Cardiac muscle cell (in vitro differentiated cells and primary cell): Measurements from ENCODE around the gene ALB. TPM values are rescaled to one million over a fixed set of nuclear protein-coding genes. Genes with fewer than 3 reads are reported as not detected.

Experiments used
- DNase-seq, 2 donors: peaks; one replicate each; pipeline versions ENCODE4 v3.0.0 to v3.0.0-alpha.2; 2010 to 2017; ENCODE audit warnings: low read depth in 1 of 2, low spot score in 1 of 2
- H3K27ac ChIP-seq: fragments of 200-600 bp; sonication (generic); 2 replicates; pipeline ENCODE4 v1.5.1; 2016
- H3K27me3 ChIP-seq: fragments of 200-600 bp; sonication (generic); 2 replicates; pipeline ENCODE4 v1.6.0; 2016; ENCODE audit warnings: control low read depth
- H3K36me3 ChIP-seq: fragments of 200-600 bp; sonication (generic); 2 replicates; pipeline ENCODE4 v1.5.1; 2016; ENCODE audit warnings: control low read depth
- H3K4me1 ChIP-seq: fragments of 200-600 bp; sonication (generic); 2 replicates; pipeline ENCODE4 v1.8.1; 2017; ENCODE audit warnings: low read depth, mild to moderate bottlenecking, mixed run types
- H3K4me3 ChIP-seq: fragments of 200-600 bp; sonication (generic); 2 replicates; pipeline ENCODE4 v1.5.1; 2016; ENCODE audit warnings: mild to moderate bottlenecking
- H3K9me3 ChIP-seq: fragments of 200-600 bp; sonication (generic); 2 replicates; pipeline ENCODE4 v1.5.1; 2017; ENCODE audit warnings: low read depth, mild to moderate bottlenecking, control low read depth
- CTCF ChIP-seq: IDR thresholded peaks from 2 replicates; pipeline ENCODE4 v1.5.1; 2012; ENCODE audit warnings: low read depth, mild to moderate bottlenecking, low read length
- polyA plus RNA-seq: library from polyadenylated mRNA; unstranded; fragments of >200 nt; fragmentation: Nextera tagmentation; extraction: Ambion mirVana; gene quantifications from 2 replicates; pipeline ENCODE4 v1.2.1, GENCODE V29; 2016
- total RNA-seq: library from RNA; depleted of rRNA; stranded (reverse); fragments of >200 nt; gene quantifications from 2 replicates; pipeline ENCODE4 v1.2.3, GENCODE V29; 2016

Gene ALB
- total and polyA plus RNA-seq, 2 experiments from 2014 or later: 1.5 to 5.4 TPM

DNA sequence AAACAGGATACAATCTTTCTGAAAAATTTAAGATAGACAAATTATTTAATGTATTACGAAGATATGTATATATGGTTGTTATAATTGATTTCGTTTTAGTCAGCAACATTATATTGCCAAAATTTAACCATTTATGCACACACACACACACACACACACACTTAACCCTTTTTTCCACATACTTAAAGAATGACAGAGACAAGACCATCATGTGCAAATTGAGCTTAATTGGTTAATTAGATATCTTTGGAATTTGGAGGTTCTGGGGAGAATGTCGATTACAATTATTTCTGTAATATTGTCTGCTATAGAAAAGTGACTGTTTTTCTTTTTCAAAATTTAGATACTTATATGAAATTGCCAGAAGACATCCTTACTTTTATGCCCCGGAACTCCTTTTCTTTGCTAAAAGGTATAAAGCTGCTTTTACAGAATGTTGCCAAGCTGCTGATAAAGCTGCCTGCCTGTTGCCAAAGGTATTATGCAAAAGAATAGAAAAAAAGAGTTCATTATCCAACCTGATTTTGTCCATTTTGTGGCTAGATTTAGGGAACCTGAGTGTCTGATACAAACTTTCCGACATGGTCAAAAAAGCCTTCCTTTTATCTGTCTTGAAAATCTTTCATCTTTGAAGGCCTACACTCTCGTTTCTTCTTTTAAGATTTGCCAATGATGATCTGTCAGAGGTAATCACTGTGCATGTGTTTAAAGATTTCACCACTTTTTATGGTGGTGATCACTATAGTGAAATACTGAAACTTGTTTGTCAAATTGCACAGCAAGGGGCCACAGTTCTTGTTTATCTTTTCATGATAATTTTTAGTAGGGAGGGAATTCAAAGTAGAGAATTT lies 5.2 kb downstream of the ALB start:
- no peaks in the 10 kb centered on the region for H3K9me3 ChIP-seq
- no peaks in the 10 kb centered on the region for H3K27me3 ChIP-seq
- H3K4me3 ChIP-seq: no peak overlapping the region
- H3K4me1 ChIP-seq: no peaks in the 10 kb centered on the region
- H3K36me3 ChIP-seq: no peaks in the 10 kb centered on the region
- H3K27ac ChIP-seq: no peak overlapping the region
- DNase-seq: no peak
- no peak for TF ChIP-seq CTCF

DNA sequence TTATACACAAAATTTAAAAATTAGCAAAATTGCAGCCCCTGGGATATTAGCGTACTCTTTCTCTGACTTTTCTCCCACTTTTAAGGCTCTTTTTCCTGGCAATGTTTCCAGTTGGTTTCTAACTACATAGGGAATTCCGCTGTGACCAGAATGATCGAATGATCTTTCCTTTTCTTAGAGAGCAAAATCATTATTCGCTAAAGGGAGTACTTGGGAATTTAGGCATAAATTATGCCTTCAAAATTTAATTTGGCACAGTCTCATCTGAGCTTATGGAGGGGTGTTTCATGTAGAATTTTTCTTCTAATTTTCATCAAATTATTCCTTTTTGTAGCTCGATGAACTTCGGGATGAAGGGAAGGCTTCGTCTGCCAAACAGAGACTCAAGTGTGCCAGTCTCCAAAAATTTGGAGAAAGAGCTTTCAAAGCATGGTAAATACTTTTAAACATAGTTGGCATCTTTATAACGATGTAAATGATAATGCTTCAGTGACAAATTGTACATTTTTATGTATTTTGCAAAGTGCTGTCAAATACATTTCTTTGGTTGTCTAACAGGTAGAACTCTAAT lies 6.0 kb downstream of the ALB start:
- TF ChIP-seq CTCF: no peak
- Histone ChIP-seq H3K27ac (no peak overlapping the region), H3K27me3 (no peaks in the 10 kb centered on the region), H3K36me3 (no peaks in the 10 kb centered on the region), H3K4me3 (no peak overlapping the region), H3K4me1 (no peaks in the 10 kb centered on the region), H3K9me3 (no peaks in the 10 kb centered on the region)
- no peak for DNase-seq

GRCh38 chr4:73410916-73411730 lies 7.0 kb downstream of the ALB start:
- H3K27ac ChIP-seq: no peak overlapping the region
- H3K9me3 ChIP-seq: no peaks in the 10 kb centered on the region
- DNase-seq: no peak
- no peaks in the 10 kb centered on the region for H3K36me3 ChIP-seq
- no peaks in the 10 kb centered on the region for H3K27me3 ChIP-seq
- H3K4me3 ChIP-seq: no peak overlapping the region
- H3K4me1 ChIP-seq: no peaks in the 10 kb centered on the region
- TF ChIP-seq CTCF: no peak

DNA sequence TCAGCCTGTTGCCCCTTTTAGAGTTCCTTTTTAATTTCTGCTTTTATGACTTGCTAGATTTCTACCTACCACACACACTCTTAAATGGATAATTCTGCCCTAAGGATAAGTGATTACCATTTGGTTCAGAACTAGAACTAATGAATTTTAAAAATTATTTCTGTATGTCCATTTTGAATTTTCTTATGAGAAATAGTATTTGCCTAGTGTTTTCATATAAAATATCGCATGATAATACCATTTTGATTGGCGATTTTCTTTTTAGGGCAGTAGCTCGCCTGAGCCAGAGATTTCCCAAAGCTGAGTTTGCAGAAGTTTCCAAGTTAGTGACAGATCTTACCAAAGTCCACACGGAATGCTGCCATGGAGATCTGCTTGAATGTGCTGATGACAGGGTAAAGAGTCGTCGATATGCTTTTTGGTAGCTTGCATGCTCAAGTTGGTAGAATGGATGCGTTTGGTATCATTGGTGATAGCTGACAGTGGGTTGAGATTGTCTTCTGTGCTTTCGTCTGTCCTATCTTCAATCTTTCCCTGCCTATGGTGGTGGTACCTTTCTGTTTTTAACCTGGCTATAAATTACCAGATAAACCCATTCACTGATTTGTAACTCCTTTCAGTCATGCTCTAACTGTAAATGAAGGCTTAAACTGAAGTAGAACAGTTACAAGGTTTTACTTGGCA lies 7.8 kb downstream of the ALB start:
- Histone ChIP-seq H3K27me3 (no peaks in the 10 kb centered on the region), H3K4me3 (no peak overlapping the region), H3K27ac (no peak overlapping the region), H3K4me1 (no peaks in the 10 kb centered on the region), H3K36me3 (no peaks in the 10 kb centered on the region), H3K9me3 (no peaks in the 10 kb centered on the region)
- no peak for DNase-seq
- no peak for TF ChIP-seq CTCF

DNA sequence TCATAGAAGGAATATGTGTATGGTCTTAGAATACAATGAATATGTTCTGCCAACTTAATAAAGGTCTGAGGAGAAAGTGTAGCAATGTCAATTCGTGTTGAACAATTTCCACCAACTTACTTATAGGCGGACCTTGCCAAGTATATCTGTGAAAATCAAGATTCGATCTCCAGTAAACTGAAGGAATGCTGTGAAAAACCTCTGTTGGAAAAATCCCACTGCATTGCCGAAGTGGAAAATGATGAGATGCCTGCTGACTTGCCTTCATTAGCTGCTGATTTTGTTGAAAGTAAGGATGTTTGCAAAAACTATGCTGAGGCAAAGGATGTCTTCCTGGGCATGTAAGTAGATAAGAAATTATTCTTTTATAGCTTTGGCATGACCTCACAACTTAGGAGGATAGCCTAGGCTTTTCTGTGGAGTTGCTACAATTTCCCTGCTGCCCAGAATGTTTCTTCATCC lies 9.2 kb downstream of the ALB start:
- no peak for TF ChIP-seq CTCF

More for the DNA sequence above, 9.2 kb downstream of the ALB start:
- Histone ChIP-seq H3K36me3 (no peaks in the 10 kb centered on the region), H3K27me3 (no peaks in the 10 kb centered on the region), H3K4me1 (no peaks in the 10 kb centered on the region), H3K27ac (no peak overlapping the region), H3K9me3 (no peaks in the 10 kb centered on the region), H3K4me3 (no peak overlapping the region)
- DNase-seq: no peak
